Measurements from ENCODE around the gene HINT2. TPM values are rescaled to one million over a fixed set of nuclear protein-coding genes. Genes with fewer than 3 reads are reported as not detected.

HINT2 gene
- 10 to 100 TPM; 40.8 to 46.8 TPM for total RNA-seq

DNA sequence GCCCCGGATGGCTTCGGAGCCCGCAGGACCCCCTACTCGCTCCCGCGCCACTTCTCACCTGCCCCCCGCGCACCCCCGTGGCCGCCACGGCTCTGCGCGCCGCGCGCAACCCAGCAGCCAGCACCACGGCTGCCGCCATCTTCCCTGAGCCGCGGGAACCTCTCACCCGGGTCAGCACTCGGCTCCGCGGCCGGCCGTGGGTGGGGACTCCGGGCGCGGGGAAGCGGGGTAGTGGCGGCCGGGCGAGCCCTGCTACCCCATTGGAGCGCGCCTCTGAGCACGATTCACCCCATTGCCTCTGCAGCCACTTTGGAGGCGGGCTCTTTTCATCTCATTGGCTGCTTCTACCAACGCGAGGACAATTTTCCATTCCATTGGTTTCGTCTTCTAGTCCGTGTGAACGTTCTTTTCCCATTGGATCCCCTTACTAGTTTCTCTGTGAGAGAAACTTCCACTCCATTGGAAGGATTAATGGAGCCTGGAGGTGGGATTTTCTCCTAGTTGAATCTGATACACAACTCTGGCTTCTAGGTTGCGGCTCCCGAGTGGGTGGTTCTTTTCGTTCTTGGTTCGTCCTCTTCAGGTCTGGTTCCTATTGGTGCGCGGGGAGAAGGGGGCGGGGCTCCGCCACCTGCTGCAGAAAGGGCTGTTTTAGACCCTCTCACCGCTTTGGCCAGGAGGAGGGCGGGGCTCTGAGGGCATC is at the start of gene HINT2:
HINT2 (minus strand) TSS at position 202 of the 703 bp plus-strand sequence; CDS start at position 139, 63 bp downstream.
- no peaks in the 10 kb centered on the region for H3K36me3 Mint-ChIP-seq
- H3K27ac Mint-ChIP-seq: peak within 1 kb of the TSS; percentile 68 to 90
- no peaks in the 10 kb centered on the region for H3K9me3 Mint-ChIP-seq
- no peaks in the 10 kb centered on the region for H3K27me3 Mint-ChIP-seq
- H3K4me3 Mint-ChIP-seq: peak within 1 kb of the TSS; percentile 87
- ATAC-seq (peak; percentile 92 to 93), DNase-seq (ENCODE audit: low spot score) (peak; percentile 99)
- peaks cover 29 to 33% of the 10 kb centered on the region in 2 donors for H3K4me1 Mint-ChIP-seq (ENCODE audit: low read depth in 2 of 2)

GRCh38 chr9:35863583-35863982 is 48.7 kb upstream of the HINT2 start:
- H3K27ac Mint-ChIP-seq: no peak overlapping the region
- no peaks in the 10 kb centered on the region for H3K9me3 Mint-ChIP-seq
- no peak overlapping the region for H3K4me3 Mint-ChIP-seq
- H3K4me1 Mint-ChIP-seq (ENCODE audit: low read depth in 2 of 2): peaks cover 0 to 5% of the 10 kb centered on the region in 2 donors
- ATAC-seq (no peak), DNase-seq (ENCODE audit: low spot score) (no peak)
- H3K27me3 Mint-ChIP-seq: peaks cover 10% of the 10 kb centered on the region in 2 donors
- H3K36me3 Mint-ChIP-seq: no peaks in the 10 kb centered on the region

DNA sequence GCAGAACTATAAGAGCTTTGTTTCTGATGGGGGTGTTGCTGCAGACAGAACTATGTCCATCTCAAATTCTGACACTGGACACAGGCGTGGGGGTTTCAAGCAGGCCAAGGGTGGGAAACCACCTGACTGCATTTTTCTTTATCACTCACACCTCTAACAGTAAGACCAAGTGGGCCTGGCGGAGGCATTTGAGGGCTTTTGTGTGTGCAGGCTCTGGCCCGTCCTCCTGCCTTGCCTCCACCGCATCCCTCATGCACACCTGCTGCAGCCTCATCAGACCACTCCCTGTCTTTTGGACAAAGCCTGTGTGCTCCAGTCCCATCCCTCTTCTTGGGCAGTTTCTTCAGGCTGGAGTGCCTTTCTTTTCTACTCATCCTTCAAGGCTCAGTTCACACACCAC is 47.5 kb upstream of the HINT2 start:
- no peak overlapping the region for H3K27ac Mint-ChIP-seq
- no peak for DNase-seq (ENCODE audit: low spot score)
- H3K9me3 Mint-ChIP-seq: no peaks in the 10 kb centered on the region
- no peak for ATAC-seq
- H3K27me3 Mint-ChIP-seq: peaks cover 10% of the 10 kb centered on the region in 2 donors
- peaks cover 0 to 7% of the 10 kb centered on the region in 2 donors for H3K4me1 Mint-ChIP-seq (ENCODE audit: low read depth in 2 of 2)
- H3K4me3 Mint-ChIP-seq: no peak overlapping the region
- H3K36me3 Mint-ChIP-seq: no peaks in the 10 kb centered on the region

- ATAC-seq: no peak
- no peak for DNase-seq (ENCODE audit: low spot score)
- Mint-ChIP-seq H3K4me3 (no peak overlapping the region), H3K27me3 (peaks cover 13% of the 10 kb centered on the region in 2 donors), H3K36me3 (no peaks in the 10 kb centered on the region), H3K4me1 (ENCODE audit: low read depth in 2 of 2) (peaks cover 0 to 7% of the 10 kb centered on the region in 2 donors), H3K9me3 (no peaks in the 10 kb centered on the region), H3K27ac (no peak overlapping the region)
Measured at GRCh38 chr9:35861161-35861897, 46.5 kb upstream of the HINT2 start.

GRCh38 chr9:35859990-35860339 is 45.1 kb upstream of the HINT2 start:
- DNase-seq (ENCODE audit: low spot score) (no peak), ATAC-seq (no peak)
- peaks cover 0 to 7% of the 10 kb centered on the region in 2 donors for H3K4me1 Mint-ChIP-seq (ENCODE audit: low read depth in 2 of 2)
- no peaks in the 10 kb centered on the region for H3K36me3 Mint-ChIP-seq
- no peak overlapping the region for H3K27ac Mint-ChIP-seq
- H3K9me3 Mint-ChIP-seq: no peaks in the 10 kb centered on the region
- no peak overlapping the region for H3K4me3 Mint-ChIP-seq
- peaks cover 16 to 25% of the 10 kb centered on the region in 2 donors for H3K27me3 Mint-ChIP-seq

GRCh38 chr9:35859310-35859989 is 44.6 kb upstream of the HINT2 start:
- H3K27ac Mint-ChIP-seq: no peak overlapping the region
- ATAC-seq (peak; percentile 50 to 52), DNase-seq (ENCODE audit: low spot score) (no peak)
- peaks cover 16 to 25% of the 10 kb centered on the region in 2 donors for H3K27me3 Mint-ChIP-seq
- H3K36me3 Mint-ChIP-seq: no peaks in the 10 kb centered on the region
- no peaks in the 10 kb centered on the region for H3K9me3 Mint-ChIP-seq
- peaks cover 0 to 7% of the 10 kb centered on the region in 2 donors for H3K4me1 Mint-ChIP-seq (ENCODE audit: low read depth in 2 of 2)
- H3K4me3 Mint-ChIP-seq: no peak overlapping the region

DNA sequence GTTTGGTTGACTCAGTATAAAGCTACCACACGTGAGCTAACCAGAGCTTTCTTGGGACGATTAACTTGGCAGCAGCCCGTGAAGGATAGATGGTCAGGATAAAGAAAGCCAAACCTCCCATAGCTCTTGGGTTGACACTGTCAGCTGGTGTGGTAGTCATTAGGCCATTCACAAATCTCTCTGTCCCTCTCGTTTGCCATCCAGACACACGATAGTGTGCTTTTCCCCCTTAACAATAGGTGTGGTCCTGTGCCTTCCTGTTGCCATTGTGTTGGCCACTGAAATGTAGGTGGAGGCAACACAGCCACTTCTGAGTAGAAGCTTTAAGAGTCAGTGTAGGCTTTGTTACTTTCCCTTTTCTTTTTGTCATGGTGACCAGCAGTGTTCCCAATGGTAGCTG is 43.6 kb upstream of the HINT2 start:
- Mint-ChIP-seq H3K27me3 (peaks cover 16 to 25% of the 10 kb centered on the region in 2 donors), H3K27ac (no peak overlapping the region), H3K9me3 (no peaks in the 10 kb centered on the region), H3K4me3 (no peak overlapping the region), H3K36me3 (no peaks in the 10 kb centered on the region), H3K4me1 (ENCODE audit: low read depth in 2 of 2) (peaks cover 0 to 7% of the 10 kb centered on the region in 2 donors)
- ATAC-seq (no peak), DNase-seq (ENCODE audit: low spot score) (no peak)

DNA sequence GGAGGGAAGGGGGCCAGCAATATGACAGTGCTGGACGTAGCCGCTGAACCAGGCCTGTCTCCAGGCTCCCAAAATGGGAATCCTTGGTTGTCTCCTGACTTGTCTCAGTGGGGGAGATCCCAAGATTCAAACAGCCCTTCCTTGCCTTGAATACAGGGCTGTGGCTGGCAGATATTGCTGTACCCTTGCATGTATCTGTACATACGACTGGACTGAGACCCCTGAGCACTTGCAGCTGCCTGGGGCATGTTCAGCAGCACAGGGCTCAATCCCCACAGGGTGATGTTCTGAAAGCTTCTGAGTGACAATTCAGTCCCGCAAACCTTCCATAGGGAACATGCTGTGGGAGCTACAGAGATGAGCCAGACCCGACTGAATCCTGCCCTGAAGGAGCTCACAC is 42.0 kb upstream of the HINT2 start:
- Mint-ChIP-seq H3K27ac (no peak overlapping the region), H3K4me3 (no peak overlapping the region), H3K27me3 (peaks cover 16 to 23% of the 10 kb centered on the region in 2 donors), H3K36me3 (no peaks in the 10 kb centered on the region), H3K4me1 (ENCODE audit: low read depth in 2 of 2) (peaks cover 0 to 7% of the 10 kb centered on the region in 2 donors), H3K9me3 (no peaks in the 10 kb centered on the region)
- DNase-seq (ENCODE audit: low spot score): no peak
- no peak for ATAC-seq

DNA sequence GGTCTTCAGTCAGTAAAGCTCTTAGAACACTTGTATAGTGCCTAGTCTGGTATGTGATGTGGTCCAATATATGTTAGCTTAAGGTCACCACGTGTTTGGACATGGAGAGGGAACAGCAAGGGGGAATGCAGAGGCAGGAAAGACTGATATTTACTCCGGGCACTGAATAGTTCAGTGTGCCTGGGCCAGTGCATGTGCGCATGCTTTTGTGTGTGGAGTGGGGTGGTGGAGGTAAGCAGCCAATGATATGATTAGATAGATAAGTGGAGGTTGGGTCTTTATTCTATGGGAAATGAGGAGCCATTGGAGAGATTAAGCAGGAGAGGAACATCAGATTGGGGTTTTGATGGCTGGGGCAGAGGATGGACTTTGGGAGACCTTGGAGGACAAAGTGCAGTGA is 41.4 kb upstream of the HINT2 start:
- no peak for ATAC-seq

GRCh38 chr9:35854091-35854762 is 39.4 kb upstream of the HINT2 start:
- Mint-ChIP-seq H3K9me3 (no peaks in the 10 kb centered on the region), H3K27me3 (peaks cover 9 to 15% of the 10 kb centered on the region in 2 donors), H3K36me3 (no peaks in the 10 kb centered on the region), H3K4me1 (ENCODE audit: low read depth in 2 of 2) (peaks cover 0 to 7% of the 10 kb centered on the region in 2 donors), H3K27ac (no peak overlapping the region), H3K4me3 (no peak overlapping the region)
- ATAC-seq (no peak), DNase-seq (ENCODE audit: low spot score) (no peak)

More for the DNA sequence above, 41.4 kb upstream of the HINT2 start:
- no peak for DNase-seq (ENCODE audit: low spot score)
- H3K36me3 Mint-ChIP-seq: no peaks in the 10 kb centered on the region
- no peaks in the 10 kb centered on the region for H3K9me3 Mint-ChIP-seq
- H3K4me1 Mint-ChIP-seq (ENCODE audit: low read depth in 2 of 2): peaks cover 0 to 7% of the 10 kb centered on the region in 2 donors
- H3K27me3 Mint-ChIP-seq: peaks cover 12 to 16% of the 10 kb centered on the region in 2 donors
- no peak overlapping the region for H3K4me3 Mint-ChIP-seq
- no peak overlapping the region for H3K27ac Mint-ChIP-seq

GRCh38 chr9:35852876-35853865 is 38.3 kb upstream of the HINT2 start:
- Mint-ChIP-seq H3K4me3 (no peak overlapping the region), H3K9me3 (no peaks in the 10 kb centered on the region), H3K36me3 (no peaks in the 10 kb centered on the region), H3K27ac (no peak overlapping the region), H3K4me1 (ENCODE audit: low read depth in 2 of 2) (peaks cover 0 to 2% of the 10 kb centered on the region in 2 donors), H3K27me3 (peaks cover 6 to 15% of the 10 kb centered on the region in 2 donors)
- DNase-seq (ENCODE audit: low spot score) (no peak), ATAC-seq (peak in 1 of 2 donors; percentile 29)

DNA sequence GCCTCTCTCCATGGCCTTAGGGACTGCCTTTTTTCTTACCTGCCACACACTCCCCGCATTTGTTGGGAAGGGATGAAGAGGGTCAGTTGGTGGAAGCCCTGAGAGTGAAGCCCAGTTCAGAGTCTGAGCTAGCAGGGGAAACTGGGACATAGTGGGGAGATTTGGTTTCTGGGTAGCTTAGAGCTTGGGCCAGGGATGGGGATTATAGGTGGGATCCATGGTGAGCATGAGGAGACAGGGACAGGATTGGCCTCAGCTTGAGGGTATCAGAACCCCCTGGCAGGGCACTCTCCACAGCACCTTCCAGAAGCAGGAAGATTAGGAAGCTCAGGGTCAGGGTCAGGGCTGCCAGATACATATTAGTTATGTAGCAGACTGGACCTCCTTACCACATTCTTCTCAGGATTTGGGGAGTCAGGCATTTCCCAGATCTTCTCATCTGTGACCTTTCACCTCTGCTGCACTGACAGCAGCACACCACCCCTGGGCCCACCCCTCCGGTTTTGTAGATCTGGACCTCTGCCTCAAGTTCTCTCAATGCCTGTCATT is 37.5 kb upstream of the HINT2 start:
- Mint-ChIP-seq H3K27ac (no peak overlapping the region), H3K36me3 (no peaks in the 10 kb centered on the region), H3K4me1 (ENCODE audit: low read depth in 2 of 2) (peaks cover 0 to 3% of the 10 kb centered on the region in 2 donors), H3K4me3 (no peak overlapping the region), H3K27me3 (peaks cover 6 to 15% of the 10 kb centered on the region in 2 donors), H3K9me3 (no peaks in the 10 kb centered on the region)
- DNase-seq (ENCODE audit: low spot score) (no peak), ATAC-seq (no peak)

Measured in natural killer cell treated with Interleukin-12 subunit alpha and Interleukin-12 subunit beta and Interleukin-15 and Interleukin-18, amount 100 ng/mL, for 72 hours (primary cell).